Activated T-cell treated with anti-CD3 and anti-CD28 coated beads for 24 hours (primary cell): ENCODE results near the gene PLBD2.

Source experiments
- DNase-seq: peaks from one replicate; pipeline ENCODE4 v3.0.0-alpha.2; 2020; ENCODE audit warnings: low read depth

PLBD2 gene

DNA sequence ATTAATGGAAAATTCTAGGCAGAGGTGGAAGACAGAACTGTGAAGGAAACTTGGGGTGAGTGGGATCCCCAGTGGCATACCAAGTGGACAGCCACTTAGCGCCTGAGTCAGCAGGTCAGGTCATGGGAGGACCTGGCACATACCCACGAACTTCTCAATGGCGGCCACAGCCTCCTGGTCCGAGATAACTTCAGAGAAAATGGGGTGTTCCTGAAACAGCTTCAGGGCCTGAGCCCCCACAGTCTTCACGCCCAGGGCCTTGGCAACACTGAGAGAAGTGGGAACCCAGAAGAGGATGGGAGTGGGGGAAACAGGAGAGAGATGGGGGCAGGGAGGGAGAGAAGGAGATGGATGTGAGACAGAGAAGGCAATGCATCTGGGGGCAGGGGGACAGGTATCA, 35.4 kb downstream of the PLBD2 start:
- no peak for DNase-seq

DNA sequence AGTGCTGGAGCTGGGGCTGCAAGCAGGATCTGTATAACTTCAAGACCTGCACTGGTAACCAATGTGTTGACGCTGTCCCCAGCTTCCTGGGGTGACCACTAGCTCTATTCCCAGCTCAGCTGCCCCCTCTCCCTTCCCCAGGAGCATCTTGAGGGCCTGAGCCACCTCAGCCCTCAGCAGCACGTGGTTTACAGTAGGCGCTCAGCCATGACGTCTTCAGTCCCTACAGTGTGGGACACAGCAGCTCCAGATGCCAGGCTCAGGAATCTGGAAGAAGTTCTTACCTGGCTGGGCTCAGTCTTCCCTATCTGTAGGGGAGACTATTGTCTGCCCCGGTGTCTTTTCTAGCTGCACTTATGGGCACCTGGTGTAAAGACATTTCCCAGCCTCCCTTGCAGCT, 36.7 kb downstream of the PLBD2 start:
- DNase-seq: no peak

DNA sequence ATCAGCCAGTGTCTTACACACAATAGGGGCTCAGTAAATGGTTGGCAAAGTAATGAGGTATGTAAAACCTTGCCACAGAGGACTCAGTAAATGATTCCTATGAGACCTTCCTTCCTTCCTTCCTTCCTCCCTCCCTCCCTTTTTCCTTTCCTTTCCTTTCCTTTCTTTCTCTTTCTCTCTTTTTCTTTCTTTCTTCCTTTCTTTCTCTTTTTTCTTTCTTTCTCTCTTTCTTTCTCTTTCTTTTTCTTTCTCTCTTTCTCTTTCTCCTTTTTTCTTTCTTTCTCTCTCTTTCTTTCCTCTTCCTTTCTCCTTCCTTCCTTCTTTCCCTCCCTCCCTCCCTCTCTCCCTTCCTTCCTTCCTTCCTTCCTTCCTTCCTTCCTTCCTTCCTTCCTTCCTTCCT, 37.8 kb downstream of the PLBD2 start:
- DNase-seq: no peak

DNA sequence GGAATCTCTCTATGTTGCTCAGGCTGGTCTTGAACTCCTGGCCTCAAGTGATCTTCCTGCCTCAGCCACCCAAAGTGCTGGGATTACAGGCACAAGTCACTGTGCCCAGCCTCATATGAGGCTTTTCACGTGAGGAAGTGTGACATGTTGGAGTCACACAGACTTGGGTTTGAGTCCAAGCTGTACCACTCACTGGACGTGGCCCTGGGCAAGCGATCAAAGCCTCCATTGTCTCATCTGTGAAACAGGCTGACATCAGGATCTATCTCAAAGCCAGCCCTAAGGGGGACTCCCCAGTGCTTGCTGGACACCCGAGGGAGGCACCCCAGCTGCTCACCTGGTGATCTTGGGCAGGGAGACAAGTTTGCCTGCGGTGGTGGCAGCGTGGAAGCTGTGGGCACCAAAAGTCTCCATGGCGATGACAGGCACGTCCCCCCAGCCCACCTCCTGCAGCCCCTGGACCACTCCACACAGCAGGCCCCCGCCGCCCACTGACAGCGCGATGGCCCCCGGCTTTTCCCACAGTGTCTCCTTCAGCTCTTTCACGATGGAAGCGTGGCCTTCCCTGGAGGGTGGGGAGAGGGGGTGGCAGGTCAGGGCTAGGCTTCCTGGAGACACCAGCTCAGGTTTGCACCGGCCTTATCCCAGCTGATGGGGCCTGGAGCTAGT, 38.6 kb downstream of the PLBD2 start:
- DNase-seq: no peak

DNA sequence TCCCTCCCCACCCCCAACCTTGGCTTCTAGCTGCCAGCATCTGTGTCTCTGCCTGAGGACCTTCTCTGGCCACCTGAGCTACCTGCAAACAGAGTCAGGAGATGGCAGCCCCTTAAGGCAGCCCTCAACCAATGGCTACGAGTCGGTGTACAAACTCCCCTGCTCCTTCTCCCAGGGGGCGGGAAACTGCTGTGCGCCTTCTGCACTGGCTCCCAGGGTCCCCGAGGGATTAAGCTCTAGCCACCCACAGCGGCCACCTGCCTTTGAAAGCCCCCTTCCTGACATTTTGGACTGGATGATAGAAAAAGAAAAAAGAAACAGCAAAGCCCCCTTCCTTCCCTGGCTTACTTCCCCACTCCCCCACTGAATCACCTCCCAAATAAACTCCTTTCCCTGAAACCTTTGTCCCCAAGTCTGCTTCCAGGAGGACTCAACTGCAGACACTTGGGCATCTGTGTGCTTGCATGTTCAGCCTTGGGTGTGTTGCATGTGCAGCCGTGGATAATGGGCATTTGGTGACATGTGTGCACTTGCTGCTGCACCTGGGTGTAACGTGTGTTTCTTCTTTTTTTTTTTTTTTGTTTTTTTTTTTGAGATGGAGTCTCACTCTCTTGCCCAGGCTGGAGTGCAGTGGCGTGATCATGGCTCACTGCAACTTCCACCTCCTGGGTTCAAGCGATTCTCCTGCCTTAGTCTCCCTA, 39.3 kb downstream of the PLBD2 start:
- DNase-seq: no peak

DNA sequence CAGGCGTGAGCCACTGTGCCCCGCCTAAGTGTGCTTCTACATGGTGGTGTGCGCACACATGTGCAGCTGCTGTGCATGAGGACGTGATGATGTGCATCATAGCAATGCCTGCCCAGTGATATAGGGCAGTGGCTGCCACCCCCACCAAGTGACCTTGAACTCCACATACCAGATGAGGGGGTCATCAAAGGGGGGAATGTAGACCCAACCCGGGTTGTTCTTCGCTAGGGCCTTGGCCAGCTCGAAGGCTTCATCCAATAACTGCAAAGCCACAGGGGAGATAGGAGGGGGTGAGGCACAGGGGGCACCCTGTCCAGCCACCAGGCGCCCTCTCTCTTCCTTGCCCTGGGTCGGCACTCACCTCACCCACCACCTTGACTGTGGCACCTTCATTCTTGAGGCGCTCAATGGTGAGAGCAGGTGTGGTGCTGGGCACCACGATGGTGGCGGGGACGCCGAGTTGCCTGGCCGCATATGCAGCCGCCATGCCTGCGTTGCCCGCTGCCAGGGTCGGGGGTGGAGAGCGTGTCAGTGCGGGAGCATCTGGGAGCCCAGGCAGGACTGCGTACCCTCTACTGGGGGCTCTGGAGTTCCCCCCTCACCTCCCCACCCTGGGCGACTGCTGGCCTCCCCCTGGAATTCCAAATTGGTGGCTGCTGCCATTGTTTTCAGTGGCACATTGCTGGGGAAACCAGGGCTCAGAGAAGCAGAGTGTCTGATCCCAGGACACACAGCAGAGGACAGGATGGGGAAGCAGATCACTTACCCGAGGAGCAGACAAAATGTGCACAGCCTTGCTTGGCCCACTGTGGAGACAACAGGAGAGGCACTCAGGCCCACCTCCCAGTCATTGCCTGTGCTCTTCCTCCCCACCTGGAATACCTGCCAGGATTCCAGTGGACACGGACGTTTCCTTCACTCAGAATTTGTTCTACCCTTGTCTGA, 40.2 kb downstream of the PLBD2 start:
- no peak for DNase-seq

DNA sequence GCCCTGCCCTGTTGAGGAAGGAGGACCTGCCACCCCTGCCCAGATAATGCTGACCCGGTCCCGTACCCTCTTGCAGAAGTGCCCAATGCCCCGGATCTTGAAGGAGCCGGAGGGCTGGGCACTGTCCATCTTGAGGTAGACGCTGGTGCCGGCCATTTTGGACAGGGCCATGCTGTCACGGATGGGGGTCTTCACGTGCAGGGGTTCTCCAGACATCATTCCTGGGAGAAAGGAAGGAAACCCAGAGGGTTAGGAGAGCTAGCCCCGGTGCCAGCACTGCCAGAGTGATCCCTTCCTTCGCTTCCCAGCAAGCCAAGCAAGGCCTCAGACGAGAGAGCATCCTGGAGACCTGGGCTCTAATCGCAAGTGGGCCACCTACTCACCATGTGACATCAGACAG, 41.1 kb downstream of the PLBD2 start:
- DNase-seq: no peak

DNA sequence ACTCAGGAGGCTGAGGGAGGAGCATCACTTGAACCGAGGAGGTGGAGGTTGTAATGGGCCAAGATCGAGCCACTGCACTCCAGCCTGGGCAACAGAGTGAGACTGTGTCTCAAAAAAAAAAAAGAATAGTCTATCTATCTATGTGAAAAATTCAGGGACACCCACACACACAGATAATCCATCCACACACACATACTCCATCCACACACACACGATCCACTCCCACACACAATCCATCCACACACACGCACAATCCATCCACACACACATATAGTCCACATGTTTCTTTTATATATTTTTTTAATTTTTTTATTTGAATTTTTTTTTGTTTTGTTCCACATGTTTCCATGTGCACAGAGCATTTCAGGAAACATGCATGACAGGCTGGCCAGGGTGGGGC, 42.0 kb downstream of the PLBD2 start:
- no peak for DNase-seq

DNA sequence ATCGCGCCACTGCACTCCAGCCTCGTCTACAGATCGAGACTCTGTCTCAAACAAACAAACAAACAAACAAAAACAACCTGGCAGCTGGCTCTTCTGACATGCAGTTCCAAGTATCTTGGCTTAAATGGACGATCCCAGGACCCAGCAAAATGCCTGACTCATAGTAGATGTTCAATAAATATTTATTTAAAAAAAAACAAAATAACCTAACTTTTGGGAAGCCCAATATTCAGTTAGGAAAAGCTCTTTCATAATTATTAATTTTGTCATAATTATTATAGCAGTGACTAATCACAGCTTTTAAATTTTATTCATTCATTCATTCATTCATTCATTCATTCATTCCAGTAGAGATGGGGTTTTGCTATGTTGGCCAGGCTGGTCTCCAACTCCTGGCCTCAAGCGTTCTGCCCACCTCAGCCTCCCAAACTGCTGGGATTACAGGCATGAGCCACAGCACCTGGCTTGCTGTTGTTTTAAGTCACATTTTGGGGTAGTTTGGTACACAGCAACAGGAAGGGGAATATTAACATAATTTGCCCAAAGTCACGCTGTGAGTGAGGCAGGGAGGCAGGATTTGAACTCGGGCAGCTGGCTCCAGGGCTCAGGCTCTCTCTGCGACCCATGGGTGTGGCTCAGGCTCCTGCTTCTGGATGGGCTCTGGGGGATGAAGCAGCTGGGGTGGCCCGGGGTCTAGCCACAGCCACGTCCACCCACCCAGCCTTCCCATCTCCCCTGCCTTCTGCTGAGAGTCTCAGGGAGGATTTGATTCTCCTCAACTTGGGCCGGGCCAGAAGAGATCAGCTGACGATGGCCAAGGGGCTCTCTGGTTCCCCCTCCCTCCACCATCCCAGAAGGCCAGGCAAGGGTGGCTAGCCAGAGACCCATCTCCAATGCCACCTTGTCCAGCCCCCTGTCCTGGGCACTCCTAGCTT, 42.9 kb downstream of the PLBD2 start:
- DNase-seq: no peak

DNA sequence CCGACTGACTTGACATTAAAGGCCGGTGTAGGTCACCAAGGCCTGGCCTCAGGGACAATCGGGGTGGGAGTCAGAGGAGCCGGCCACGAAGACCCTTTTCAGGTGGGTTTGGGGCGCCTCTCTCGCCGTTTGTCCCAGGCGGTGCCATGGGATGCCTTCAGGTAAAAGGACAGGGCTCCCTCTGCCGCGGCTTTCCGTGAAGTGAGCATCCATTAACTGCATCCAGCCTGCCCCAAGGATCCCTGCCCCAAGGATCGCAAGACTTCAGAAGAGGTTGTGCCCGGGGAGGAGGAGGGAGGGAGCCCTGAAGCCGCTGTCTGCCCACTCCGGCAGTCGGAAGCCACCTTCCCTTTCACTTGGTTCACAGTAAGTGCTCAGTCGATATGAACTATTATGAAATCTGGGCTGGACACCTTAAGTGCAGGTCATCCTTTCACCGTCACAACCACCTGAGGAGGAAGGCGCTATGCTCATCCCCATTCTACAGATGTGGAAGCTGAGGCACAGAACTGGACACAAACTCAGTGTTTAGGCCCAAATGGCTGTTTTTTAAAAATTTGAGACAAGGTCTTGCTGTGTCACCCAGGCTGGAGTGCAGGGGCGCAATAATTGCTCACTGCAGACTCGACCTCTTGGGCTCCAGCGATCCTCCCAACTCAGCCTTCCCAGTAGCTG, 44.3 kb downstream of the PLBD2 start:
- DNase-seq: no peak

DNA sequence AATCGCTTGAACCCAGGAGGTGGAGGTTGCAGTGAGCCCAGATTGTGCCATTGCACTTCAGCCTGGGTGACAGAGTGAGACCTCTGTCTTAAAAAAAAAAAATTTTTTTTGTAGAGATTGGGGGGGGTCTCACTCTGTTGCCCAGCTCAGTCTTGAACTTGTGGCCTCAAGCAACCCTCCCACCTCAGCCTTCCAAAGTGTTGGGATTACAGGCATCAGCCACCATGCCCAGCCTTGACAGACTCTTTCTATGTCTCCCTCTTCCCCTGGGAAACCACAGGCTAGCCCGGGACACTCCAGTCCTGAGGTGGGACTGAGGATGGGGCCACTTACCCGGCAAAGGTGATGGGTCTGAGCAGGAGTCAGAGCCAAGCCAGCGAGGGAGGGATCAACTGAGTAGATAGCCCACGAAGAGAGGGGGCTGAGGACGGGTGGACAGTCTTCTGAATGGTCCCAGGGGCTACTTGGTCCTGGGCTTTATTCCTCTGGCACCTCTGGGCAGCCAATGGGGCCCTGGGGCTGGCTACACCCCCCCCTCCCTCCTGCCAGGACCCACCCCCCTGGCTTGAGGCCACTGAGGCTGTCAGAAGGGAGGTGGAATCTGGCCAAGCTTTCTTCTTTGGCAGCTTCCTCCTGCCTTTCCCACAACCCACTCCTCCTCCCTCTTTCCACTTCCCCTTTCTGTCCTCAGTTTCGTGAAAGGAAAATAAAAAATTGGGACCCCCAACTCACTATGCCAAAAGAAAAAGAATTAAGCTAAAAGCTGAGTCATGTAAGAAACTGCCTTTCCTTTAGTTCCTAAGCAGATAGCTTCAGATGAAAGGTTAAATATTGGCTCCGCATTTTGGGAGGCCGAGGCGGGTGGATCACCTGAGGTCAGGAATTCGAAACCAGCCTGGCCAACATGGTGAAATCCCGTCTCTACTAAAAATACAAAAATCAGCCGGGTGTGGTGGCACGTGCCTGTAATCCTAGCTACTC, 45.3 kb downstream of the PLBD2 start, which contains the start of gene SDS:
Gene SDS, minus strand, starts transcription at position 453 of the 981 bp plus-strand sequence. CDS start 4,179 bp downstream, outside the sequence.
- DNase-seq: no peak

DNA sequence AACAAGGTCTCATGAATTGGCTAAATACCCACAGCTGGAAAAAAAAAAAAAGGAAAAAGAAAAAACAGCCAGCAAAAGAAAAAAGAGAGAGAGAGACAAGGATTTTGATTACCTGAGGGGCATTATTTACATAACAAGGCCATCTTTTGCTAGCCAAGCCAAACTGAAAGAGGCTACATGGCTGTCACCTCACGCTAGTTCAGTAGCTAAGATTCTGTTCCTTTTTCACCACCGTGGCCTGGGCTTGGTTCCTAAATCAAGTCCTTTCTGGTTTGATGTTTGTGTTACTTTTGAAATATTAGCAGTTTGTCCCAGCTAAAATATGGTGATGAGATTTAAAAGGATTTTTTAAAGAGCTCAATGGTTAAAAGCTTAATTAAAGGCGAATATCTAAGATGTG, 47.3 kb downstream of the PLBD2 start:
- no peak for DNase-seq

DNA sequence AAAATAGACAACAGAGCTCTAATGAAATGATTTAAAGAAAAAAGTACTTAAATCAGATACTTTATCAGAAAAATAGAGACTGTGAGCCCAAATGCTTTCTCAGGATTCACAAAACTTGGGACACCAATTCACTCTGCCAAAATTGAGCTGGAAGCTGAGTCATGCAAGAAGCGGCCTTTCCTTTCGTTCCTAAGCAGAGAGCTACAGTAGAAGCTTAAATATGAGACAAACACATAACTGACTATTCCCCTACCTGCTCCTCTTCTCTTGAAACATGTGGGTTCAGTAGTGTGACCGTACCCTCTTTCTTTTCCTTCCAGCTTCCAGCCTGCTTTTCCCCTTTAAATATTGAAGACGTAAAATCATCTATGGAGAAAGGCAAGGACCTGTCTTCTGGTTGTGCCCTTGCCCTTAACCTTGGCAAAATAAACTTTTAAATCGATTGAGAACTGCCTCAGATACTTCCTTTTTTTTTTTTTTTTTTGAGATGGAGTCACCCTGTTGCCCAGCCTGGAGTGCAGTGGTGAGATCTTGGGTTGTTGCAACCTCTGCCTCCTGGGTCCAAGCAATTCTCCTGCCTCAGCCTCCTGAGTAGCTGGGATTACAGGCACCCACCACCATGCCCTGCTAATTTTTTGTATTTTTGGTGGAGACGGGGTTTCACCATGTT, 49.7 kb downstream of the PLBD2 start:
- no peak for DNase-seq

DNA sequence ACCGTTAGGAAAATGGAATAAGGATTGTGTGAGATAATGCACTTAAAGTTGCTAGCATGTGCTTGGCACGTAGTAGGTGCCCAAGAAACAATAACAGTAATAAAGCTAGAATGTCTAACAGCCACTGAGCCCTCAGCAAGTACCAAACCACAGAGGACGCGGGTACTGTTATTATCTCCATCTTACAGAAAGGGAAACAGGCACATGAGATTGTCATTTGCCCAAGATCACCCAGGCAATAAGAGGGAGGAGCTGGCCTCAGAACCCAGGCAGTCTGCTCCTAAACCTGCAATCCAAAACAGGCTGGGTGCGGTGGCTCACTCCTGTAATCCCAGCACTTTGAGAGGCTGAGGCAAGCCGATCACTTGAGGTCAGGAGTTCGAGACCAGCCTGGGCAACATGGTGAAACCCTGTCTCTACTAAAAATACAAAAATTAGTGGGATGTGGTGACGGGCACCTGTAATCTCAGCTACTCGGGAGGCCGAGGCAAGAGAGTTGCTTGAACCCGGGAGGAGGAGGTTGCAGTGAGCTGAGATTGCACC, 50.4 kb downstream of the PLBD2 start:
- no peak for DNase-seq

DNA sequence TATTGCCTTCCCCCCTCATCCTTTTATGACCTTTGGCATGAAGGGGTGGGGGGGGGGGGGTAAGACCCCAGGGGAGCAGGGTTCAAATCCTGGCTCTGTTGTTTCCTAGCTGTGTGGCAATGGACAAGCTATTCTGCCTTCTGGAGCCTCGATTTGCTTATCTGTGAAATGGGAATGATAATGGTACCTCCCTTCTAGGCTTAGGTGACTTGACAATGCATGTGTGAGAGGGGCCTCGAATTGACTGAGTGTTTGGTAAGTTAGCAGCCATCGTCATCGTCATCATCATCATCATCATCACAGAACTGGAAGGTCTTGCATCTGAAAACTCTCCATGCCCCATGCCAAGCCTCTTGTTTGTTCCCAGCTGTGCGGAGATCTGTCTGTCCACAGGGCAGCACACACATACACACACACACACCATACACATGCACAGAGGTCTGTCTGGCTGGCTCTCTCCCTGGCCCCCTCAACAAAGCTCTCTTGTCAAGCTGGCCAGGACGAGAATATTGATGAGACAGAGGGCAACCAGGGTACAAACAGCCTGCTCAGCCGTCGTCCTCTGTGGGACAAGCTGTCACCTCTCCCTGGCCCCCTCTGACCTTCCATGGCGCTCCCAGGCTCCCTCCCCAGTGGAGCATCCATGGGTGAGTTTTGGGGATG, 51.2 kb downstream of the PLBD2 start:
- DNase-seq: no peak

DNA sequence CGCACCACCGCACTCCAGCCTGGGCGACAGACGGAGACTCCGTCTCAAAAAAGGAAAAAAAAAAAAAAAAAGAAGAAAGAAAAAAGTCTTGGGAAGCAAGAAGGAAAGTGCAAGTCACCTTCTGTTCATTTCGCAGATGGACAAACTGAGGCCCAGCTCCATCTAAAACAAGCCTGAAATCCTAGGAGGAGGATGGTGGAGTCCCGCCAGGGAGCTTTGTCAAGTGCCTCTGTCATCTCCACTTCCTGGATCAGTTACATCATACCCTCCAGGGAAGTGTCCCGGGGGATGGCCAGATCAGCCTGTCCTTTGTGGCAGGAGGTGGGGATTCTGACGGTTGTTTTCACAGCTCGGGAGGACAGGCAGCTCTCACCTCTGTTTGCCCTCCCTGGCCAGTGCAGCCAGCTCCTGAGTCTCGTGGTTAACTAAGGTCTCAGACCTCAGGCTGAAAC, 55.1 kb downstream of the PLBD2 start:
- no peak for DNase-seq

DNA sequence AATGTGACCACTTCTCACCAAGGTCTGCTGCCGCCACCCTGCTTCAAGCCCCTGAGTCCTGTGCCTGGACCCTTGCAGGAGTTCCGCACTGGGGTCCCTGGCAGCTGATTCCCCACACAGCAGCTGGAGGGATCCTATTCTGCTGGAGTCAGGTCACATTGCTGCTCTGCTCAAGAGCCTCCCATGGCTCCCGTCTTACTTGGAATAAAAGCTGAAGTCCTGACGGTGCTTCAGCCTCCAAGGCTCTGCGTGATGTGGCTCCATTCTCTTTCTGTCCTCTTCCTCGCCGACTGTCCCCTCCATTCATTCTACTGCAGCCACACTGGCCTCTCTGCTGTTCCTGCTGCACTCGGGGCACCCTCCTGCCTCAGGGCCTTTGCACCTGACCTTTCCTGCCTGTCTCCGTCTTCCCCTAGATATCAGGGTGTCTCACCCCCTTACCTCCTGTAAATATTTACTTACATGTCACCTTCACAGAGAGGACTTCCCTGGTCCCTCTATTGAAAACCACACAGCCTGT, 56.2 kb downstream of the PLBD2 start:
- no peak for DNase-seq
